Tibial artery (tissue), 4 donors: ENCODE data around the gene PACSIN1.

ENCODE experiments used
- DNase-seq, 2 donors: peaks; one replicate each; pipeline ENCODE4 v3.0.0-alpha.2; 2019
- H3K27ac ChIP-seq, 2 donors: fragments of 200-600 bp; sonication (generic) in 1 of 2; 1 replicate in 1 of 2; 2 replicates in 1 of 2; pipeline ENCODE4 v1.5.1; 2018 to 2019; ENCODE audit warnings: mild to moderate bottlenecking in 1 of 2
- H3K27me3 ChIP-seq, 2 donors: fragments of 200-600 bp; sonication (generic) in 1 of 2; one replicate each; pipeline versions ENCODE4 v1.5.1 to v1.6.0; 2016 to 2019
- H3K36me3 ChIP-seq, 3 donors: fragments of 200-600 bp; sonication (generic) in 2 of 3; one replicate each; pipeline ENCODE4 v1.5.1; 2016 to 2019; ENCODE audit warnings: mild to moderate bottlenecking in 2 of 3
- H3K4me1 ChIP-seq, 4 donors: fragments of 200-600 bp; sonication (generic) in 2 of 4; 1 replicate in 3 of 4; 2 replicates in 1 of 4; pipeline ENCODE4 v1.5.1; 2016 to 2019
- H3K4me3 ChIP-seq, 2 donors: fragments of 200-600 bp; sonication (generic) in 1 of 2; 1 replicate in 1 of 2; 2 replicates in 1 of 2; pipeline ENCODE4 v1.5.1; 2018 to 2019; ENCODE audit warnings: mild to moderate bottlenecking in 2 of 2
- H3K9me3 ChIP-seq, 3 donors: fragments of 200-600 bp; sonication (generic) in 1 of 3; one replicate each; pipeline ENCODE4 v1.5.1; 2016 to 2019
- CTCF ChIP-seq, 2 experiments: fragments of 200-600 bp in 1 of 2; fragments of 450-650 bp in 1 of 2; IDR thresholded peaks; one replicate each; pipeline ENCODE4 v1.5.1; 2017 to 2019; ENCODE audit warnings: antibody characterized with exemption in 2 of 2, mild to moderate bottlenecking in 1 of 2, moderate library complexity in 1 of 2
- intact Hi-C: fragments of 100-400 bp; cut with DNase I; formaldehyde crosslinking; loops from one replicate; pipeline ENCODE4 v1.15.0; 2023; ENCODE audit warnings: low total_unique reads

PACSIN1 gene

GRCh38 chr6:34555007-34555322, 89.1 kb downstream of the PACSIN1 start:
- Histone ChIP-seq H3K9me3 (peaks cover 0 to 9% (median 0%) of the 10 kb centered on the region in 3 donors), H3K4me1 (peaks cover 0 to 15% (median 0%) of the 10 kb centered on the region in 4 donors), H3K4me3 (no peak overlapping the region), H3K27ac (no peak overlapping the region), H3K36me3 (no peaks in the 10 kb centered on the region), H3K27me3 (no peaks in the 10 kb centered on the region)
- intact Hi-C loops, result no loop called here
- no peak for DNase-seq
- no peak for TF ChIP-seq CTCF (IDR thresholded peaks at IDR 0.05)

GRCh38 chr6:34555328-34555727, 89.5 kb downstream of the PACSIN1 start:
- intact Hi-C loops, result no loop called here

GRCh38 chr6:34556031-34556471, 90.2 kb downstream of the PACSIN1 start, which contains the start of gene SPDEF:
TSS of gene SPDEF (minus strand) at chr6:34556329. CDS start at chr6:34544455, 11,874 bp downstream.
- no peak for TF ChIP-seq CTCF (IDR thresholded peaks at IDR 0.05)
- H3K27ac ChIP-seq, result no peak within 1 kb of the TSS
- H3K27me3 ChIP-seq, result no peaks in the 10 kb centered on the region
- intact Hi-C loops, result no loop called here
- peaks cover 0 to 12% (median 0%) of the 10 kb centered on the region in 4 donors for H3K4me1 ChIP-seq
- DNase-seq, result no peak
- no peak within 1 kb of the TSS for H3K4me3 ChIP-seq
- H3K36me3 ChIP-seq, result no peaks in the 10 kb centered on the region
- peaks cover 0 to 9% (median 0%) of the 10 kb centered on the region in 3 donors for H3K9me3 ChIP-seq

More at GRCh38 chr6:34555328-34555727, 89.5 kb downstream of the PACSIN1 start:
- Histone ChIP-seq H3K27me3 (no peaks in the 10 kb centered on the region), H3K4me1 (peaks cover 0 to 15% (median 0%) of the 10 kb centered on the region in 4 donors), H3K9me3 (peaks cover 0 to 9% (median 0%) of the 10 kb centered on the region in 3 donors), H3K36me3 (no peaks in the 10 kb centered on the region), H3K27ac (no peak overlapping the region), H3K4me3 (no peak overlapping the region)
- no peak for TF ChIP-seq CTCF (IDR thresholded peaks at IDR 0.05)
- DNase-seq, result no peak

- H3K36me3 ChIP-seq, result no peaks in the 10 kb centered on the region
- intact Hi-C loops, result no loop called here
- H3K4me3 ChIP-seq, result no peak overlapping the region
- H3K27ac ChIP-seq, result no peak overlapping the region
- DNase-seq, result no peak
- no peak for TF ChIP-seq CTCF (IDR thresholded peaks at IDR 0.05)
- peaks cover 0 to 8% (median 0%) of the 10 kb centered on the region in 4 donors for H3K4me1 ChIP-seq
- H3K27me3 ChIP-seq, result no peaks in the 10 kb centered on the region
- H3K9me3 ChIP-seq, result peaks cover 0 to 9% (median 0%) of the 10 kb centered on the region in 3 donors
These were observed 90.6 kb downstream of the PACSIN1 start for GRCh38 chr6:34556493-34556892.

DNA sequence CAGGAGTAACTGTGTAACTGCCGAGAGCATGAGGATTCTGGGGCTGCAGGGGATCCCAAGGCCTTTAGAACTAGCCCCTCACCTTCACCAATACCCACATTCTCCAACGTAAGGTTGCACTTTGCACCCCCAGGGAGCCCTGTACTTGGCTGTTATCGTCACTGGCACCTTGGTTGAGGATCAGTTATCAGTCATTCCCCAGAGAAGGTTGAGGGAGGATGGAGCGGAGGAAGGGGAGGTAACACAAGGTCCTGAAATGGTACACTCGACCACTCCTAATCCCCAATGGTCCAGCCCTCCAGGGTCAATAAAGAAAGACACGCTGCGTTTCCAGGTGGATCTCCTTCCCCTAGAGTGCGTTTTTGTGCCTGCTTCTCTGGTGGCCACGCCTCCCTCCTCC, 91.4 kb downstream of the PACSIN1 start:
- intact Hi-C loops, result no loop called here

More for the DNA sequence above, 91.4 kb downstream of the PACSIN1 start:
- Histone ChIP-seq H3K9me3 (peaks cover 0 to 9% (median 0%) of the 10 kb centered on the region in 3 donors), H3K27me3 (peaks cover 0 to 4% of the 10 kb centered on the region in 2 donors), H3K27ac (no peak overlapping the region), H3K4me1 (peaks cover 0 to 6% (median 0%) of the 10 kb centered on the region in 4 donors), H3K4me3 (no peak overlapping the region), H3K36me3 (no peaks in the 10 kb centered on the region)
- no peak for DNase-seq
- TF ChIP-seq CTCF (IDR thresholded peaks at IDR 0.05), result no peak
